HG02678 (cell line): ENCODE measurements around the gene TAF5L.
"Not testable (repeated sequence)": the region's sequence is repeated elsewhere in the genome, so short reads cannot be mapped to it uniquely, and the experiment has no call there.

Source experiments
- ATAC-seq: cut with Tn5 transposase; IDR thresholded peaks from one replicate; pipeline ENCODE4 v1.9.1; 2021; ENCODE audit warnings: mild to moderate bottlenecking, moderate library complexity; ENCODE audit not compliant: unreplicated experiment

TAF5L gene

DNA sequence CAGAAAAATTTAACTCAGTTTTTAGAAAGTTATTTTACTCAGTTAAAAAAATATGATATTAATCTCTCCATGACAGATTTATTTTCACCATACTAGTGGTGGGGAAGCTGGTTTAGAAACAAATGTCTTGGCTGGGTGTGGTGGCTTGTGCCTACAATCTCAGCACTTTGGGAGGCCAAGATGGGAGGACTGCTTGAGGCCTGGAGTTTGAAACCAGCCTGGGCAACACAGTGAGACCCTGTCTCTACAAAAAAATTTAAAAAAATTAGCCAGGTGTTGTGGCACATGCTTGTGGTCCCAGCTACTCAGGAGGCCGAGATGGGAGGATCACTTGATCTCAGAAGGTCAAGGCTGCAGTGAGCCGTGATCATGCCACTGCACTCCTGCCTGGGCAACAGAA, 17.3 kb downstream of the TAF5L start:
- no peak for ATAC-seq

GRCh38 chr1:229607370-229607769, 18.6 kb downstream of the TAF5L start:
- ATAC-seq, result no peak

DNA sequence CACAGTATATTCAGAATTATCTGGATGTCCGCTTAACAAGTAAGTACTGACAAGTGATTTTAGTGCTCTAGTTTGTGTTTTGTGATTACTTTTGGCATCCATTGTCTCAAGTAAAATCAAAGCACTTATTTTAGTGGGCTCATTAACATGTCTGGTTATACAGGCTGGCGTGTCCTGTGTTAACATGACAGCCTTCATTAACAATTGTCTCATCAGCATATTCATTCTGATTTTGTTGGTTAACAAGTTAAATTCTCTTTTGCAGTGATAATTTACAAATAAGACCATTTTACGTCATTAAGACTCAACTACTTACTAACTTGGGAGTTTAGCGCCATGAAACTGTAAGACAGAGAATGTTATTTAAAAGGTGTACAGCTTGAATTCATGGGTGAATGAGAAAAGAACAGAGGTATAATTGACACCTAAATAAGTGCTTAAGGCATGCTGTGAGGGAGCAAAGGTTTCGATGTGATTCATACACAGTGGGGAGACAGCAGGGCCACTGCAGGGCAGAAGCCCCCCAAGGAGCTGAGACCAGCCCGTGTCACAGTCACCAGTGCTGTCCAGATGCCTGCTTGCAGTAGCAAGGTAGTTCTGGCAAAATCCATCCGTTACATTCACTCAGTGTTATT, 22.4 kb downstream of the TAF5L start:
- no peak for ATAC-seq

DNA sequence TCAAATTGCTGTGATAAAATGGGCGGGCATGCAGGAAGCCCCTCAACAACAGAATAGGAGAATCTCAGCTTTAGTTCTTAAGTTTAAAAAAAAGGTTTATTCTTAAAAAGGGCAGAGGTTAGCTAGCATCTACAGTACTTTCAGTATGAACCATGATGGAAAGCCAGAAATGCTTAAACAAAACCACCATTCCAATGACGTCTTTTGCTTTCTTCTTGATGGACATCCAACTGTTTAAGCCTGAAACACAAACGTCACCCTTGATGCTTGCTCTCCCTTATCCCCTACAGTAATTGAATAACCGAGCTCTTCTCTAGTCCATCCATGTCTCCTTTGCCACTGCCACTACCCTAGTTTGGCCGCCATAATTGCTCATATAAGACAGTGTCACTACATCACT, 25.7 kb downstream of the TAF5L start:
- no peak for ATAC-seq

DNA sequence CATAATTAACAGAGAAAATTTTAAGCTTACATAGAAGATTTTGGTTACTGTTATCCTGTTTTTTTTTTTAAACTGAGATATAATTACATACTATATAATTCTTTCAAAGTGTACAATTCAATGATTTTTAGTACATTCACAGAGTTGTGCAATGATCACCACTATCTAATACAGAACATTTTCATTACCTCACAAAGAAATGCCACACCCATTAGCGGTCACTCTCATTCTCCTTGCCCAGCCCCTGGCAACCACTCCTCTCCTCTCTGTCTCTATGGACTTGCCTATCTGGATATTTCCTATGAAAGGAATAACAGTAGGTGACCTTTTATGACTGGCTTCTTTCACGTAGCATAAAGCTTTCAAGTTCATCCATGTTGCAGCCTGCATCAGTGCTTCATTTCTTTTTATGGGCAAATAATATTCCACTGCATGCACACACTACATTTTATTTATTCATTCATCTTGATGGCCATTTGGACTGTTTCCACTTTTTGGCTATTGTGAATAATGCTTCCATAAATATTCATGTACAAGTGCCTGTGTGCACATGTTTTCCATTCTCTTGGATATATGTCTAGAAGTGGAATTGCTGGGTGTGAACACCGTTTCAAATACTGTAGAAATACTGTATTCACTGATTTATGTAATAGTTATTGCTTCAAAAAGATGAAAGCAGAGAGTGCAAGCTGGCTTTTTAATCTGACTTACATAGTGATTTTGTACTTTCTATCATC, 26.5 kb downstream of the TAF5L start:
- ATAC-seq, result no peak

DNA sequence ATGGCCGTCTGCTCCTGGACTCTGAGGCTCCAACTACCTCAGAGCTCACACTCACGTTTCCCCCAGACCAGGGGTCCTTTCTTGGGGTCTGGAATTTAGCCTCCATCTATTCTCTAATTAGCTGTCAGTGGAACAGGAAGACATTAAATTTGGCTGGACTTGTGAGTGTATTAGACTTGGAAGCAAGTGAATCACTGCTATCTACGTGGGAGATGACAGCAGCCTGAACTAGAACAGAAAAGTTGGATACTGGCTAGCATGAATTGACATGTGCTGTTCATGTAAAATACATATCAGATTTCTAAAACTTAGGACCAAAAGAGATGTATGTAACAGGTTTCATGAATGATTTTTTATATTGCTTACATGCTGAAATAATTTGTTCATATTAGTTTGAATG, 28.0 kb downstream of the TAF5L start:
- no peak for ATAC-seq

DNA sequence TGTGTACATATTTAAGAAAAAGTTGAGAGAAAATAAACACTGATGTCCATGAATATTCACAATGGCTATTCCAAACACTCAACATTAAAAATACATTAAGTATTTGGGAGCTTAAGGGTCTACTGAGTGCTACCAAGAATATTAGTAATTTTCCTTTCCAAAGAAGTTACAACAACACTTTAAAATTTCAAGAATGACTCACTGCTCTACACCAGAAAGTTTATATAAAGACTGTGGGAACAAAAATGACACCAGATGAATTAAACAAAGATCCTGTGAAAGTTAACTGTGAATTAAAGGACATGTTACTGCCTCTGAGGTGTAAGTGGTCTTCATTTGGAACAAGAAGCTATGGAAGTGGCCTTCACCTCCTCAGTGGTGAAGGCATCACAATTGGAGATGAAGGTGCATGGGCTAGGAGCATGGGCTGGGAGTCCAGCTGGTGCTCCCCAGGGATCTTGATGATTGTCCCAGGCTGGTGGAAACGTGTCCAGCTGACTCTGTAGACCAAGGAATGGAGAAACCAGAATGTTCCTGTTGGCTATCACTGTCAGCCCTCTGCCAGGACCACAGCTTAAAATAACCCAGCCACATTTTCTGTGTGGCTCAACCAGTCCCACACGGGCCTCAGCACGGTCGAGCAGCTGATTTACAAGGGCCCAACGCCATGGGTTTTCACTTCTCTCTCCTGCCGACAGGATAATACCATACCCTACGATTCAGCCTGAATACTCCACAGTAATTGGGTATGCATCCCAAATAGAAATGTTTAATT, 28.8 kb downstream of the TAF5L start:
- no peak for ATAC-seq

GRCh38 chr1:229595876-229596275, 30.0 kb downstream of the TAF5L start:
- ATAC-seq, result not testable (repeated sequence)

GRCh38 chr1:229594227-229595008, 31.5 kb downstream of the TAF5L start:
- no peak for ATAC-seq

- ATAC-seq, result no peak
These were observed 32.1 kb downstream of the TAF5L start for GRCh38 chr1:229593800-229594199.

GRCh38 chr1:229590119-229590518, 35.8 kb downstream of the TAF5L start:
- no peak for ATAC-seq

GRCh38 chr1:229585338-229585737, 40.6 kb downstream of the TAF5L start:
- ATAC-seq, result no peak

GRCh38 chr1:229582715-229583114, 43.2 kb downstream of the TAF5L start:
- no peak for ATAC-seq

- ATAC-seq, result no peak
These were observed 43.8 kb downstream of the TAF5L start for GRCh38 chr1:229582011-229582694.

GRCh38 chr1:229581485-229581884, 44.4 kb downstream of the TAF5L start:
- ATAC-seq, result no peak

DNA sequence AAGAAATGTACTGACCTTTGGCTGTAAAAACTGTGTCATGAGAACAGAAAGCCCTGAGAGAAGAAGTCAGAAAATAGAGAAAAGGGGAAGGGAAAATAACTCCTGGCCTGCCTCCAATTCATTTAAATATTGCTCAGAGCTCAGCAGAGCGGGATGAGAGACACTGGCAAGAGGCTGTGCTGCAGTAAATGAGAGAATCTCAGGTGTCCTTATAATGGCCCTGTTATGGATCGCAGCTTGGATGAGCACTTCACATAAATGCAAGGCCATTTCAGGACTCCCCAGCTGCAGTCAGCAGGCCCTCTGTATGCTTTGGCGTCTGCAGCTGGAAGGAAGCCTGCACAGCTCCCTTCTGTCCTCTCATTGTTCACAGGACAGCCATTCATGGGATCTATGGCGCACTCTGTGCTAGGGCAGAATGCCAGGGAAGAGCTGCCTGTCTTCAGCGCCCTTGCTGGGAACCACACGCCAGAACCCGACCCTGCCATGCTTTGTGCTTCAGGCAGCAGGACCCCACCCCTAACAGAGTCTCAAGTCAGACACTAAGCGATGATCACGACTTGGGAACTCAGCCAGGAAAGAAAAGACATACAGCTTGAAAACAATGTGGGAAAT, 46.8 kb downstream of the TAF5L start:
- peak; percentile 88 for ATAC-seq

- ATAC-seq, result no peak
These were observed 47.5 kb downstream of the TAF5L start for GRCh38 chr1:229578168-229579058.

DNA sequence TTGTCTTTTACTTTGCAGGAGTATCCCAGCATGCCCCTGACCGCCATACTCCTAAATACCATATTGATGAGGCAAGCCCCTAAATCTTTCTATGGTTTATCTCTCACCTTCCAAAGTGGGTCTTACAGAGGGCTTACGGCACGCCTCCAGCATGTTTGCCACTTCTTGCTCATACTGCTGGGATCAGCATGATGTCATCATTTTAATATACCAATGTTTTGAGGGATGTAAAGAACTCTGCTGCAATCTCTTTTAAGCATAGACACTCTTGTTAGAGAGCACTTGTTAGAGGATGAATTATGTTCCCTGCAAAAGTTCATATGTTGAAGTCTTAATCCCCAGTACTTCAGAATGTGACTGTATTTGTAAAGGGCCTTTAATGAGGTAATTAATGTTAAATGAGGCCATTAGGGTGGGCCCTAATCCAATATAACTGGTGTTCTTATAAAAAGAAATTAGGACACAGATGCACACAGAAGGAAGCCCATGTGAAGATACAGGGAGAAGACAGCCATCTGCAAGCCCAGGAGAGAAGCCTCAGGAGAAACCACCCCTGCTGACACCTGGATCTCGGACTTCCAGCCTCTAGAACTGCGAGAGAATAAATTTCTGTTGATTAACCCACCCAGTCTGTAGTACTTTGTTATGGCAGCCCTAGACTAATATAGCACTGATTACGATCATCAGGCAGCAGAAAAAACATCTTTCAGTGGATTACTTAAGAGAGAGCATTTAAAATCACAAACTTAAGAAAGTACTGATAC, 51.1 kb downstream of the TAF5L start:
- ATAC-seq, result no peak
